Measurements from ENCODE around the gene ADORA1.

The ADORA1 gene

GRCh38 chr1:203207751-203208150 lies 80.2 kb downstream of the ADORA1 start:
- peak; percentile 73 for FAIRE-seq
- DNase-seq (ENCODE audit: insufficient read length, low spot score) = no peak
- no peak for TF ChIP-seq CTCF (IDR thresholded peaks at IDR 0.05; ENCODE audit: insufficient read depth, missing control alignments)

- DNase-seq (ENCODE audit: insufficient read length, low spot score) = no peak
- no peak for TF ChIP-seq CTCF (IDR thresholded peaks at IDR 0.05; ENCODE audit: insufficient read depth, missing control alignments)
- no peak for FAIRE-seq
Observed at GRCh38 chr1:203208181-203208580, 80.7 kb downstream of the ADORA1 start.

- no peak for DNase-seq (ENCODE audit: insufficient read length, low spot score)
- FAIRE-seq = peak; percentile 61
- no peak for TF ChIP-seq CTCF (IDR thresholded peaks at IDR 0.05; ENCODE audit: insufficient read depth, missing control alignments)
Observed at GRCh38 chr1:203210350-203210749, 82.8 kb downstream of the ADORA1 start.

GRCh38 chr1:203210988-203211387 lies 83.5 kb downstream of the ADORA1 start:
- no peak for FAIRE-seq
- no peak for DNase-seq (ENCODE audit: insufficient read length, low spot score)
- no peak for TF ChIP-seq CTCF (IDR thresholded peaks at IDR 0.05; ENCODE audit: insufficient read depth, missing control alignments)

- FAIRE-seq (no peak), DNase-seq (ENCODE audit: insufficient read length, low spot score) (no peak)
- no peak for TF ChIP-seq CTCF (IDR thresholded peaks at IDR 0.05; ENCODE audit: insufficient read depth, missing control alignments)
Observed at GRCh38 chr1:203211812-203212211, 84.3 kb downstream of the ADORA1 start.

GRCh38 chr1:203213126-203213525 lies 85.6 kb downstream of the ADORA1 start:
- no peak for TF ChIP-seq CTCF (IDR thresholded peaks at IDR 0.05; ENCODE audit: insufficient read depth, missing control alignments)
- FAIRE-seq (no peak), DNase-seq (ENCODE audit: insufficient read length, low spot score) (no peak)

GRCh38 chr1:203214871-203215270 lies 87.3 kb downstream of the ADORA1 start:
- DNase-seq (ENCODE audit: insufficient read length, low spot score) = no peak
- no peak for TF ChIP-seq CTCF (IDR thresholded peaks at IDR 0.05; ENCODE audit: insufficient read depth, missing control alignments)
- no peak for FAIRE-seq
